Embryonic facial prominence (tissue), 1 donor: Measurements from ENCODE around the gene TRIM46.
A peak's percentile ranks its signal among the peaks of the same experiment; 100 is the strongest.

Experiments used
- DNase-seq: peaks from one replicate; pipeline ENCODE4 v3.0.0-alpha.2; 2016; ENCODE audit errors: extremely low spot score

The TRIM46 gene

GRCh38 chr1:155173478-155174323, at the start of gene TRIM46:
TRIM46 (plus strand) TSS chr1:155173849; CDS start chr1:155173967, 118 bp downstream.
- DNase-seq = no peak

GRCh38 chr1:155124503-155125463, 48.9 kb upstream of the TRIM46 start:
- DNase-seq = no peak

- no peak for DNase-seq
Observed at GRCh38 chr1:155125511-155125945, 48.1 kb upstream of the TRIM46 start.

GRCh38 chr1:155125946-155126555, 47.6 kb upstream of the TRIM46 start:
- no peak for DNase-seq

- no peak for DNase-seq
Observed at GRCh38 chr1:155126556-155127104, 47.0 kb upstream of the TRIM46 start.

GRCh38 chr1:155127105-155127966, 46.3 kb upstream of the TRIM46 start, which contains the start of gene EFNA1:
EFNA1 (plus strand) TSS chr1:155127876; CDS start chr1:155127978, 102 bp downstream.
- DNase-seq = no peak

- DNase-seq = no peak
Observed at GRCh38 chr1:155127967-155128754, 45.5 kb upstream of the TRIM46 start.

- DNase-seq = no peak
Observed at GRCh38 chr1:155128755-155129473, 44.7 kb upstream of the TRIM46 start.

- DNase-seq = no peak
Observed at GRCh38 chr1:155130272-155131006, 43.2 kb upstream of the TRIM46 start.

- no peak for DNase-seq
Observed at GRCh38 chr1:155131285-155131684, 42.4 kb upstream of the TRIM46 start.

- no peak for DNase-seq
Observed at GRCh38 chr1:155131856-155132255, 41.8 kb upstream of the TRIM46 start.

- no peak for DNase-seq
Observed at GRCh38 chr1:155133799-155134281, 39.8 kb upstream of the TRIM46 start.

- no peak for DNase-seq
Observed at GRCh38 chr1:155134322-155134721, 39.3 kb upstream of the TRIM46 start.

GRCh38 chr1:155134880-155135414, 38.7 kb upstream of the TRIM46 start:
- peak; percentile 57 for DNase-seq

- DNase-seq = peak; percentile 91
Observed at GRCh38 chr1:155135415-155136028, 38.1 kb upstream of the TRIM46 start, which contains the start of gene SLC50A1. SLC50A1 (plus strand) TSS chr1:155135852; CDS start chr1:155135912, 60 bp downstream.

GRCh38 chr1:155136748-155137147, 36.9 kb upstream of the TRIM46 start:
- no peak for DNase-seq
